HG03520 (cell line): ENCODE data around the gene NXPH3.

Source experiments
- ATAC-seq: cut with Tn5 transposase; IDR thresholded peaks from one replicate; pipeline ENCODE4 v1.9.1; 2021; ENCODE audit warnings: mild to moderate bottlenecking, moderate library complexity; ENCODE audit not compliant: unreplicated experiment

The NXPH3 gene

GRCh38 chr17:49588726-49589576 is 13.3 kb downstream of the NXPH3 start:
- no peak for ATAC-seq

- ATAC-seq, result no peak
These were observed 13.9 kb downstream of the NXPH3 start for GRCh38 chr17:49589577-49589927.

- no peak for ATAC-seq
These were observed 15.2 kb downstream of the NXPH3 start for GRCh38 chr17:49590874-49591273.

GRCh38 chr17:49592263-49592662 is 16.6 kb downstream of the NXPH3 start:
- ATAC-seq, result no peak

- no peak for ATAC-seq
These were observed 19.7 kb downstream of the NXPH3 start for GRCh38 chr17:49595328-49595727.

GRCh38 chr17:49595980-49596379 is 20.3 kb downstream of the NXPH3 start:
- no peak for ATAC-seq

- no peak for ATAC-seq
These were observed 21.1 kb downstream of the NXPH3 start for GRCh38 chr17:49596613-49597244.

- no peak for ATAC-seq
These were observed 21.8 kb downstream of the NXPH3 start for GRCh38 chr17:49597436-49597835.

- no peak for ATAC-seq
These were observed 22.4 kb downstream of the NXPH3 start for GRCh38 chr17:49597928-49598655.

- no peak for ATAC-seq
These were observed 23.2 kb downstream of the NXPH3 start for GRCh38 chr17:49598918-49599317.

- no peak for ATAC-seq
These were observed 25.3 kb downstream of the NXPH3 start for GRCh38 chr17:49600949-49601348.

GRCh38 chr17:49602783-49603182 is 27.1 kb downstream of the NXPH3 start:
- no peak for ATAC-seq

GRCh38 chr17:49603238-49603637 is 27.6 kb downstream of the NXPH3 start:
- ATAC-seq, result no peak

GRCh38 chr17:49603720-49604119 is 28.0 kb downstream of the NXPH3 start:
- ATAC-seq, result no peak

- ATAC-seq, result no peak
These were observed 28.7 kb downstream of the NXPH3 start for GRCh38 chr17:49604314-49604869.

GRCh38 chr17:49610883-49611584 is 35.4 kb downstream of the NXPH3 start:
- ATAC-seq, result no peak

- ATAC-seq, result no peak
These were observed 37.1 kb downstream of the NXPH3 start for GRCh38 chr17:49612726-49613125.

GRCh38 chr17:49613182-49613800 is 37.6 kb downstream of the NXPH3 start:
- ATAC-seq, result no peak

GRCh38 chr17:49616086-49616485 is 40.4 kb downstream of the NXPH3 start:
- no peak for ATAC-seq

- ATAC-seq, result no peak
These were observed 41.0 kb downstream of the NXPH3 start for GRCh38 chr17:49616601-49617131.
